DOHH2 (cell line): Measurements from ENCODE around the gene AGBL4.

Experiments used
- H3F3A ChIP-seq: fragments of 200-600 bp; sonication (generic), shearing (Covaris generic); 2 replicates; pipeline ENCODE4 v1.6.0; 2016; ENCODE audit warnings: antibody characterized with exemption, mild to moderate bottlenecking; ENCODE audit not compliant: control insufficient read depth, insufficient read depth
- H3K27ac ChIP-seq: fragments of 200-600 bp; sonication (generic); 2 replicates; pipeline ENCODE4 v1.5.1; 2014; ENCODE audit warnings: low read depth, mild to moderate bottlenecking, low read length, moderate library complexity
- H3K27me3 ChIP-seq: fragments of 200-600 bp; sonication (generic); 2 replicates; pipeline ENCODE4 v1.6.1; 2014; ENCODE audit warnings: mild to moderate bottlenecking, low read length, mixed read lengths; ENCODE audit not compliant: control insufficient read depth
- H3K36me3 ChIP-seq: fragments of 200-600 bp; sonication (generic); 2 replicates; pipeline ENCODE4 v1.6.1; 2014; ENCODE audit warnings: mild to moderate bottlenecking, low read length, moderate library complexity, mixed read lengths; ENCODE audit not compliant: control insufficient read depth
- H3K4me1 ChIP-seq: fragments of 200-600 bp; sonication (generic); 2 replicates; pipeline ENCODE4 v1.6.1; 2014; ENCODE audit warnings: mild to moderate bottlenecking, low read length, mixed read lengths; ENCODE audit not compliant: control insufficient read depth
- H3K4me2 ChIP-seq: fragments of 200-600 bp; sonication (generic); 2 replicates; pipeline ENCODE4 v1.6.0; 2014; ENCODE audit warnings: mild to moderate bottlenecking, low read length, moderate library complexity
- H3K4me3 ChIP-seq: fragments of 200-600 bp; sonication (generic); 2 replicates; pipeline ENCODE4 v1.5.1; 2014; ENCODE audit warnings: mild to moderate bottlenecking, low read length, mixed read lengths
- H3K79me2 ChIP-seq: fragments of 200-600 bp; sonication (generic); 2 replicates; pipeline ENCODE4 v1.6.1; 2014; ENCODE audit warnings: mild to moderate bottlenecking, low read length, mixed read lengths; ENCODE audit not compliant: control insufficient read depth
- H3K9me2 ChIP-seq: fragments of 200-600 bp; sonication (generic); replicated peaks from 2 replicates; pipeline ENCODE4 v1.6.1; 2014; ENCODE audit warnings: mild to moderate bottlenecking, low read length, mixed read lengths; ENCODE audit not compliant: control insufficient read depth
- H3K9me3 ChIP-seq: fragments of 200-600 bp; sonication (generic); 2 replicates; pipeline ENCODE4 v1.6.1; 2014; ENCODE audit warnings: antibody characterized with exemption, low read length, mixed read lengths; ENCODE audit not compliant: control insufficient read depth, insufficient read depth
- H4K20me1 ChIP-seq: fragments of 200-600 bp; sonication (generic); 2 replicates; pipeline ENCODE4 v1.6.0; 2014; ENCODE audit warnings: low read depth, mild to moderate bottlenecking, antibody characterized with exemption, low read length, moderate library complexity; ENCODE audit not compliant: control insufficient read depth, insufficient read depth
- EZH2phosphoT487 ChIP-seq: fragments of 200-600 bp; sonication (generic); IDR thresholded peaks from 2 replicates; pipeline ENCODE4 v1.6.1; 2017; ENCODE audit warnings: borderline replicate concordance, mild to moderate bottlenecking, antibody characterized with exemption, low read length, moderate library complexity, mixed read lengths
- TF ChIP-seq, protein P1 (sequence below): fragments of 200-600 bp; sonication (generic); IDR thresholded peaks from one replicate; pipeline ENCODE4 v1.5.1; 2014; ENCODE audit warnings: antibody characterized with exemption, mild to moderate bottlenecking, low read depth, low read length; ENCODE audit not compliant: poor library complexity, severe bottlenecking

The AGBL4 gene

DNA sequence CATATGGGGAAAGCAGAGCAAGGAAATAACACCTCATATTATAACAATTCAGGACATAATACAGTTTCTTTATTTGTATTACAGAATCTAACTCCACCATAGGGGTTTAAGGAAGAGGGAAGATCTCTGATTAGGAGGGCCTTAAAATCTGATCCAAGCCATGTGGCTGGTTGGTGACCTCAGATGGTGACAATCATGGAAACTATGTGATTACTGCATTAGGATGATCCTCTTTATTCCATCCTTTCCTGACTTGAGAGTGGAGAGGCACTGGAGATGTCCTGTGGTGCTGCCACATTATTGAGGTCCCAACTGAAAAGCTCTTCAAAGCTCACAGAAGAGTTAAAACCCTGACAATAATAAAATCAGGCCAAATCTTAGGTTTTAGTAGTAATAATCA, 1078.9 kb downstream of the AGBL4 start:
- no peaks in the 10 kb centered on the region for H3K79me2 ChIP-seq
- TF ChIP-seq EZH2phosphoT487 = no peak
- TF ChIP-seq, protein P1, sequence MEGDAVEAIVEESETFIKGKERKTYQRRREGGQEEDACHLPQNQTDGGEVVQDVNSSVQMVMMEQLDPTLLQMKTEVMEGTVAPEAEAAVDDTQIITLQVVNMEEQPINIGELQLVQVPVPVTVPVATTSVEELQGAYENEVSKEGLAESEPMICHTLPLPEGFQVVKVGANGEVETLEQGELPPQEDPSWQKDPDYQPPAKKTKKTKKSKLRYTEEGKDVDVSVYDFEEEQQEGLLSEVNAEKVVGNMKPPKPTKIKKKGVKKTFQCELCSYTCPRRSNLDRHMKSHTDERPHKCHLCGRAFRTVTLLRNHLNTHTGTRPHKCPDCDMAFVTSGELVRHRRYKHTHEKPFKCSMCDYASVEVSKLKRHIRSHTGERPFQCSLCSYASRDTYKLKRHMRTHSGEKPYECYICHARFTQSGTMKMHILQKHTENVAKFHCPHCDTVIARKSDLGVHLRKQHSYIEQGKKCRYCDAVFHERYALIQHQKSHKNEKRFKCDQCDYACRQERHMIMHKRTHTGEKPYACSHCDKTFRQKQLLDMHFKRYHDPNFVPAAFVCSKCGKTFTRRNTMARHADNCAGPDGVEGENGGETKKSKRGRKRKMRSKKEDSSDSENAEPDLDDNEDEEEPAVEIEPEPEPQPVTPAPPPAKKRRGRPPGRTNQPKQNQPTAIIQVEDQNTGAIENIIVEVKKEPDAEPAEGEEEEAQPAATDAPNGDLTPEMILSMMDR = no peak
- no peaks in the 10 kb centered on the region for H3K27me3 ChIP-seq
- no peak overlapping the region for H3K27ac ChIP-seq
- no peak overlapping the region for H3K4me2 ChIP-seq
- no peaks in the 10 kb centered on the region for H3K4me1 ChIP-seq
- no peak overlapping the region for H3K4me3 ChIP-seq
- no peaks in the 10 kb centered on the region for H3K9me2 ChIP-seq
- H3F3A ChIP-seq = no peaks in the 10 kb centered on the region
- H4K20me1 ChIP-seq = no peaks in the 10 kb centered on the region
- H3K36me3 ChIP-seq = no peaks in the 10 kb centered on the region
- H3K9me3 ChIP-seq = no peaks in the 10 kb centered on the region

DNA sequence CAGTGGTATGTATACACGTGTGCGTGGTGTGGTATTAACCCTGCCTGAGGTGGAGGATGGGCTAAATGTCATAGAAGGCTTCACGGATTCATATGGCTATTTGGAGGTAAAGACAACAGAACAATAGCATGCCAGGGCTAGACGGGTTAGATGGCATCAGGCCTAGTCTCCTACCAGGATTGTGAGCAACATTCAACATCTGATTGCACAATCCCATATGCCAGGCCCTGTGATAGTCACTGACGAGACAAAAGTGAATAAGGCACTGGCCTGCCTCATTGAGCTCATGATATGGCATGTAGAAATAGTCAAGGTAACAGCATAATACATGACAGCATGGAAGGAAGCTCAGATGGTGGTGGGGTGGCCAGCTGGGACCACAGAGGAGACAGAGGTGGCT, 1079.9 kb downstream of the AGBL4 start:
- Histone ChIP-seq H3K9me2 (no peaks in the 10 kb centered on the region), H3K79me2 (no peaks in the 10 kb centered on the region), H4K20me1 (no peaks in the 10 kb centered on the region), H3K27ac (no peak overlapping the region), H3K9me3 (no peaks in the 10 kb centered on the region), H3K4me2 (no peak overlapping the region), H3K4me1 (no peaks in the 10 kb centered on the region), H3F3A (no peaks in the 10 kb centered on the region), H3K27me3 (no peaks in the 10 kb centered on the region), H3K36me3 (no peaks in the 10 kb centered on the region), H3K4me3 (no peak overlapping the region)
- no peak for TF ChIP-seq EZH2phosphoT487
- TF ChIP-seq, protein P1 = no peak

DNA sequence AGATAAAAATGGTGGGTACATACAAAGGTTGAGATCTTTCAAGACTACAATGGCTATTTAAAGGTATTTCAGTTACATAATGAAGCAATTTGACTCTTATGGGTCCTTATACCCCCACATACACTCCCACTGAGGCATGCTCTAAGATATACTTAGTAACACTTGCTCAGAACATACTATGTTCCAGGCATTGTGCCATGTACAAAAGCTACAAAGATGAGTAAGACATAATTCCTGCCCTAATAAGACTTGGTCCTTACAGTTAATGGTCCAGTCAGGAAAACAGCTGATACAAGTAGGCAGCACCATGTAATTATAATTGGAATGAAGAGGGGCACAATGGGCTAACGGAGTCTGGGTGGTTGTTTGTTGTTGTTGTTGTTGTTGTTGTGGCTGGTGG, 1080.4 kb downstream of the AGBL4 start:
- Histone ChIP-seq H3K9me3 (no peaks in the 10 kb centered on the region), H4K20me1 (no peaks in the 10 kb centered on the region), H3K36me3 (no peaks in the 10 kb centered on the region), H3K27ac (no peak overlapping the region), H3F3A (no peaks in the 10 kb centered on the region), H3K27me3 (no peaks in the 10 kb centered on the region), H3K4me2 (no peak overlapping the region), H3K79me2 (no peaks in the 10 kb centered on the region), H3K9me2 (no peaks in the 10 kb centered on the region), H3K4me3 (no peak overlapping the region), H3K4me1 (no peaks in the 10 kb centered on the region)
- TF ChIP-seq EZH2phosphoT487 = no peak
- TF ChIP-seq, protein P1 = no peak
